HFFc6 (cell line): ENCODE results near the gene ARMC9. TPM values are rescaled to one million over a fixed set of nuclear protein-coding genes. Genes with fewer than 3 reads are reported as not detected.

Experiments
- DNase-seq: peaks from one replicate; pipeline ENCODE4 v3.0.0-alpha.2; 2018
- H3K27ac Mint-ChIP-seq: 2 replicates; pipeline ENCODE4 v1.8.0; 2020; ENCODE audit warnings: mild to moderate bottlenecking, mixed read lengths
- H3K27me3 Mint-ChIP-seq: 2 replicates; pipeline ENCODE4 v1.8.0; 2021; ENCODE audit warnings: mild to moderate bottlenecking, moderate library complexity, mixed read lengths; ENCODE audit not compliant: insufficient read depth
- H3K36me3 Mint-ChIP-seq: 2 replicates; pipeline ENCODE4 v1.8.0; 2021; ENCODE audit warnings: low read depth, mixed read lengths
- H3K4me1 Mint-ChIP-seq: 2 replicates; pipeline ENCODE4 v1.8.0; 2020; ENCODE audit warnings: low read depth, mixed read lengths
- H3K4me3 Mint-ChIP-seq: 2 replicates; pipeline ENCODE4 v1.8.0; 2020; ENCODE audit warnings: mild to moderate bottlenecking, moderate library complexity, mixed read lengths
- H3K9me3 Mint-ChIP-seq: 2 replicates; pipeline ENCODE4 v1.8.0; 2020; ENCODE audit warnings: mild to moderate bottlenecking, mixed read lengths
- CTCF ChIP-seq: fragments of 200-600 bp; sonication (generic); IDR thresholded peaks from 2 replicates; pipeline ENCODE4 v1.5.0; 2021; ENCODE audit warnings: antibody characterized with exemption, mild to moderate bottlenecking
- total RNA-seq, 6 experiments: library from RNA; stranded (reverse); fragmentation: NEBNext Ultra II Directional; extraction: Animal tissue kit (Norgen Biotek cat#: 25700); gene quantifications; 2 replicates in 1 of 6; 3 replicates in 5 of 6; pipeline ENCODE4 v1.2.3, GENCODE V29; 2021

The ARMC9 gene
- total RNA-seq, 6 experiments from 2014 or later, result 49.3 to 93.2 (median 55.7) TPM

DNA sequence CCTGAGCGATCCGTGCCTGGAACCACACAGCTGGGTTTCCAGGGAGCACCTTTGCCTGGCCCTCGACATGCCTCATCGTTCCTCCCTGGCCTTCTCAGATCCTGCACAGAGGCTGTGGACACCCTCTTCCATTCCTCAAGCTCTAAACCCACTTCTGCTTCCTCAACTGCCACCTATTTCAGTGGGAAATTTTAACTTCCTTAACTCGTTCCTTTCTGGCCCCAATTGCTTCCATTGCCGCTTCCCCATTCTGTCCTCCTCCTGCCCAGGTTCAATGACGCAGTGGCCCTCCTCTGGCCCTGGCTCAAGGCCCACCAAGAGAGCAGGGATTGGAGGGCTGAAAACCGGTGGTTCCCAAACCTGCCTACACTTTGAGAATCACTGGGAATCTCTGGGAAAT is 192.2 kb downstream of the ARMC9 start:
- no peak overlapping the region for H3K4me3 Mint-ChIP-seq
- H3K27ac Mint-ChIP-seq, result no peak overlapping the region
- H3K4me1 Mint-ChIP-seq, result peaks cover 24% of the 10 kb centered on the region
- DNase-seq, result no peak
- H3K9me3 Mint-ChIP-seq, result peaks cover 9% of the 10 kb centered on the region
- H3K27me3 Mint-ChIP-seq, result peaks cover 12% of the 10 kb centered on the region
- H3K36me3 Mint-ChIP-seq, result peaks cover 10% of the 10 kb centered on the region; the same call in 1 of the 2 replicates
- no peak for TF ChIP-seq CTCF

DNA sequence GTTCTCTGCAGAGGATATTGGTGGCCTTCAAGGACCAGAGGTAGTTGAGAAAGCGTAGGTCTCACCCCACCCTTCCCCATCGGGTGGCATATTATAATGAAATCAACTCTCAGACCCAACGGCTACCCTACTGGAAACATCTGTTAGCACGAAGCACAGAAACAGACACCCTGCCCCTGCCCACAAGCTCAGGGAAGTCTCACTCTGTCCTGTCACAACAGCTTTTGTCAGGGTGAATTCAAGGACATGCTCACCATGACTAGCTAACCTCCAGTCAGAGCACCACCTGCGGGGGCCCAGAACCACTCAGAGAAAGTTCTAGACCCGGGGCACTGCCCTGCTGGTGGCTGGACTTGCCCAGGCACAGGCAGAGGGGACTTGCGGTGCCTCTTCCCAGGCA is 193.6 kb downstream of the ARMC9 start:
- no peaks in the 10 kb centered on the region for H3K36me3 Mint-ChIP-seq
- peaks cover 11% of the 10 kb centered on the region for H3K4me1 Mint-ChIP-seq
- TF ChIP-seq CTCF, result no peak
- H3K9me3 Mint-ChIP-seq, result no peaks in the 10 kb centered on the region
- no peak overlapping the region for H3K27ac Mint-ChIP-seq
- DNase-seq, result no peak
- H3K27me3 Mint-ChIP-seq, result peaks cover 14% of the 10 kb centered on the region
- no peak overlapping the region for H3K4me3 Mint-ChIP-seq

DNA sequence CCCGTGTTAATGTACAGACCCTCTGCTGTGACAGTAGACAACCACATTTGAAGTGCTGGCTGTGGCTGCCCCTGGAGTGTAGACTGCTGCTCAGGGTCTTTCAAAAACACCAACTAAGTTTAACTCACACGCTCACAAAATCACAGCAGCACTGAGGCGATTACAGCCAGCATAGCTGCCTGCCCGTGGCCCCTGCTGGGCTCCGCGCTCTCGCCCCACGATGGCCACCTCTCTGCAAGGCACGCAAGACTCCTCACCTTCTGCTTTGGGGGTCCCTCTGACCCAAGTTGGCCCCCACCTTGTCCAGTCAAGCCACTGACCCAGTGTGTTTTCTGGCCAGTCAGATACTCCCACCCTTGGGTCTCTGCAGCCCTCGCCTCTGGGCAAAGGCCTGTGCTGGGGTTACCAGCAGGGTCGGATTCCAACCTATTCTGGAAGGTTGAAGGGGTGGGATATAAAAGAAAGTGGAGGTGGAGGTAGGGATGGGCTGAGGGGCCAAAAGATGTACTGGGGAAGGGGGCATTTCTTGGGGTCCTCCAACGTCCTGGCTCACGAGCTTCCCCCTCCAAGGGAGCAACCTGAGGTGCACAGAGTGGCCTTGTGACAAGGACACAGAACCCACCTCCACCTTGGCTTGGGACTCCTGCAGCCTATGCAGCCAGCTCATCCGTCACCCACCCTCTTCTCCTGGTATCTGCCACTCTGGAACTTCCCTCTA is 194.2 kb downstream of the ARMC9 start:
- H3K27me3 Mint-ChIP-seq, result peaks cover 15% of the 10 kb centered on the region
- H3K4me3 Mint-ChIP-seq, result no peak overlapping the region
- H3K27ac Mint-ChIP-seq, result no peak overlapping the region

GRCh38 chr2:231393149-231394131 is 195.0 kb downstream of the ARMC9 start:
- DNase-seq, result no peak
- no peaks in the 10 kb centered on the region for H3K36me3 Mint-ChIP-seq
- no peak overlapping the region for H3K4me3 Mint-ChIP-seq
- H3K9me3 Mint-ChIP-seq, result no peaks in the 10 kb centered on the region
- H3K27me3 Mint-ChIP-seq, result peaks cover 16% of the 10 kb centered on the region
- TF ChIP-seq CTCF, result peak; percentile 50
- peaks cover under 1% of the 10 kb centered on the region; the same call in 1 of the 2 replicates for H3K4me1 Mint-ChIP-seq
- H3K27ac Mint-ChIP-seq, result no peak overlapping the region

More for the DNA sequence above, 194.2 kb downstream of the ARMC9 start:
- TF ChIP-seq CTCF, result no peak
- Mint-ChIP-seq H3K9me3 (no peaks in the 10 kb centered on the region), H3K36me3 (no peaks in the 10 kb centered on the region), H3K4me1 (peaks cover 6% of the 10 kb centered on the region)
- DNase-seq, result no peak

GRCh38 chr2:231394211-231395141 is 196.0 kb downstream of the ARMC9 start:
- Mint-ChIP-seq H3K4me1 (no peaks in the 10 kb centered on the region), H3K27ac (no peak overlapping the region), H3K4me3 (no peak overlapping the region), H3K9me3 (no peaks in the 10 kb centered on the region), H3K36me3 (no peaks in the 10 kb centered on the region), H3K27me3 (peaks cover 16% of the 10 kb centered on the region)
- no peak for DNase-seq
- TF ChIP-seq CTCF, result peak; percentile 31
